ENCODE results near the gene SYT5.

The SYT5 gene

DNA sequence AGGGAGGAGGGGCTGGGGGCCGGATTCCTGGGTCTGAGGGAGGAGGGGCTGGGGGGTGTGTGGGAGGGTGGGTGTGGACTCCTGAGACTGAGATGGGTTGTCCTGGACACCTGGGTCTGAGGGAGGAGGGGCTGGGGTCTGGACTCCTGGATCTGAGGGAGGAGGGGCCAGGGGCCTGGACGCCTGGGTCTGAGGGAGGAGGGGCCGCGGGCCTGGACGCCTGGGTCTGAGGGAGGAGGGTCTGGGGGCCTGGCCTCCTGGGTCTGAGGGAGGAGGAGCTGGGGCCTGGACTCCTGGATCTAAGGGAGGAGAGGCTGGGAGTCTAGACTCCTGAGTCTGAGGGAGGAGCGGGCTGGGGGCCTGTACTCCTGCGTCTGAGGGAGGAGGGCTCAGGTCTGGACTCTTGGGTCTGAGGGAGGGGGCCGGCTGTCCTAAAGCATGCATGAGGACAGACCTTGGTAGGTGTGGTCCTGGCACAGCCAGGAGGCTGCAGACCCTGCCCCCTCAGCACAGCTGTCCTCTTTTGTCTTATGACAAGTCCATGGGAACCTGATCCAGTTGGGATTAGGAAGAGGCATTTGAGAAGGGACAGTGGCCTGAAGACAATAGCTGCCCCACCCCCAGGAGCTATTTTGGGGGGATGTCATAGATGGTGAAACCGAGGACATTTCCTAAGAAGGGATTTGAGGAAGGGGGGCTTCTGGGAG, 32.4 kb downstream of the SYT5 start:
- DNase-seq (ENCODE audit: low spot score), result no peak

DNA sequence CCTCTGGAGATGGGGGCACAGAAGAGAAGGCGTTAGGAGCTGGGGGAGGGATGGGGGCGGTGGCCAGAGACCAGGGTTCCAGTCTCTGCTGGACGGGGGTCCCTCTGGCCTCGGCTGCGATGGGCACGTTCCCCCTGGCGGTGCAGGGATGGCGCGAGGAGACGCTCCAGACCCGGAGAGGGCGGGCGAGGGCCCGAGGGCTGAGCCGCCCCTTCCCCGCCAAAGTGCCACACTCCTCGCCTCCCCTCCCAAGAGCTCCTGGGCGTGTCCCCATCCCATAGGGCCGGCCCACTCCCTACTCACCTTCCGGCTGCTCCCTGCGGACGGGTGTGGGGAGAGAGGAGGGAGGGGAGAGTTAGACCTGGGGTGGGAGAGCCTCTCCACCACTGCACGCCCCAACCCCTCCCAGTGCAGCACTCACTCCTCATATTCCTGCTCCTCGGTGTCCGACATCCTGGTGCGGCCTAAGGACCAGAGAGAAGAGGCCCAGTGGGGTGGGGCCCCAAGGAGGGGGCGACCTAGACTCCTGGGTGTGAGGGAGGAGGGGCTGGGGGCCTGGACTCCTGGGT, 33.3 kb downstream of the SYT5 start:
- no peak for DNase-seq (ENCODE audit: low spot score)

DNA sequence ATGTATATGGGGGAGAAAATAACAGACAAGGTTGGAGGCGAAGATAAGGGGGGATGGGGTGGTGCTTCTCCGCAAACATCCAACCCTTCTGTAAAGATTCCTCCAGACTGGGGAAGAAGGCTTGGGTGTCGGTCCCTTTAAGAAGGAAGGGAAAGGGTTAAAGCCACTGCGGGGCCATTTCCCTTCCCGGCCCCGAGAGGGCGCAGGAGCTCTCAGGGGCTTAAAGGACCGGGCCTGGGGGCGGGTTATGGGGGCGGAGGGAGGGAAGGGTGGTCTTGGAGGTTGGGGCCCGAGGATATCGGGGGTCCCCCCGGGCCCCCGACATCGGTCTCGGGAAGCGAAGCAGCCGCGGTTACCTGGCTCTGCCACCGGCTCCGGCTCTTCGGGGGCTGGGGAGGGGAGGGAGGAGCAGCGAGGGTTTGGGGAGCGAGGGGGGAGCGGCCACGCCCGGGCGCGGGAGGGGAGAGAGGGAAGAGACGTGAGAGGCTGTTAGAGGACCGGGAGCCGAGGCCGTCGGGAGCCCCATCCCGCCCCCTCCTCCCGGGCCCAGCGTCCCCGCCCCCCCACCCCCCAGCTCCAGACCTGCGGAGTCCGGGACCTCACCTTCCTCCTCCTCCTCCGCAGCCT, 33.9 kb downstream of the SYT5 start:
- no peak for DNase-seq (ENCODE audit: low spot score)

DNA sequence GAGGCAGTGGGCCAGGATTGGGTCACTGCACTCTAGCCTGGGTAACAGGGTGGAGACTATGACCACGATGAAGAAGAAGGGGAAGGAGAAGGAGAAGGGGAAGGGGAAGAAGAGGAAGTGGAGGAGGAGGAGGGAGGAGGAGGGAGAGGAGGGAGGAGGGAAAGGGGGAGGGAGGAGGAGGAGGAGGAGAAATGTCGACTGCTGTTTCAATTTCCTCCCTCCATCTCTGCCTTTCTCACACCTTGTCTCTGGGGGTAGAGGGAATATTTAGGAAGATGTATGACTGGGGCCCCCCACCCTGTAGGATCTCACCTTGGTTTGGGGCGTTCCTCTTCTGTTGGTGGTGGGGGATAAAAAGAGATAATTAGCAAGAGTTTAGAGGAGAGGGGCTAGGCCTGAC, 34.9 kb downstream of the SYT5 start:
- DNase-seq (ENCODE audit: low spot score), result no peak

DNA sequence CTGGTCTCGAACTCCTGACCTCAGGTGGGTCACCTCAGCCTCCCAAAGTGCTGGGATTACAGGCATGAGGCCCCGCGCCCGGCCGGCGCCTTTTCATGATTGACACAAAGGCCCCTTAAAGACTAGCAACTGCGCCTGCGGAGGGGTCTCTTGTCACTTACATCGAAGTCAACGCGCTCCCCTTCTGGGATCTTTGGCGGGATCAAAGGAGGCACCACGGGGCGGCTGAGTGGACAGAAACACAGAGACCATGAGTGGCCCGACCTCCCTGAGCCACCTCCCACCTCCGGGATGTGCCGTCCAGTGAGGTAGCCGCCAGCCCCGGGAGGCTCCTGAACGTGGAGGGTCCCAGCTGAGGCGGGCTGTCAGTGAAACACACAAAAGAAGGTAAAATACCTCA, 38.4 kb downstream of the SYT5 start:
- no peak for DNase-seq (ENCODE audit: low spot score)

DNA sequence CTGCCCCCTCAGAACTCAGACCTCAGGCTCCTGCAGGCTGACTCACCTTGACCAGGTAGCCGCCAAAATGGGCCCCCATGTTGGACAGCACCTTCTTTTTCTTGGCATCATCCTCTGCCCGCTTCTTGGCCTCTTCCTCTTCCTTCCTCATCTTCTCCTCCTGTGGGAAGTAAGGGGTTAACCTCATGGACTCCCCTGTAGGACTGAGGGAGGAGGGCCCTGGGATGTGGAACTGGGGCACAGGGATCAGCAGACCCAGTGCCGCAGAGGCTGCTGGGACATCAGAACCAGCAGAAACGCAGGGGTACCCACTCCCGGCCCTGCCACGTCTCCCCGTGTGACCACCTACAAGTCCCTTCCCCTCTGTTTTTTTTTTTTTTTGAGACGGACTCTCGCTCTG, 42.2 kb downstream of the SYT5 start:
- no peak for DNase-seq (ENCODE audit: low spot score)

DNA sequence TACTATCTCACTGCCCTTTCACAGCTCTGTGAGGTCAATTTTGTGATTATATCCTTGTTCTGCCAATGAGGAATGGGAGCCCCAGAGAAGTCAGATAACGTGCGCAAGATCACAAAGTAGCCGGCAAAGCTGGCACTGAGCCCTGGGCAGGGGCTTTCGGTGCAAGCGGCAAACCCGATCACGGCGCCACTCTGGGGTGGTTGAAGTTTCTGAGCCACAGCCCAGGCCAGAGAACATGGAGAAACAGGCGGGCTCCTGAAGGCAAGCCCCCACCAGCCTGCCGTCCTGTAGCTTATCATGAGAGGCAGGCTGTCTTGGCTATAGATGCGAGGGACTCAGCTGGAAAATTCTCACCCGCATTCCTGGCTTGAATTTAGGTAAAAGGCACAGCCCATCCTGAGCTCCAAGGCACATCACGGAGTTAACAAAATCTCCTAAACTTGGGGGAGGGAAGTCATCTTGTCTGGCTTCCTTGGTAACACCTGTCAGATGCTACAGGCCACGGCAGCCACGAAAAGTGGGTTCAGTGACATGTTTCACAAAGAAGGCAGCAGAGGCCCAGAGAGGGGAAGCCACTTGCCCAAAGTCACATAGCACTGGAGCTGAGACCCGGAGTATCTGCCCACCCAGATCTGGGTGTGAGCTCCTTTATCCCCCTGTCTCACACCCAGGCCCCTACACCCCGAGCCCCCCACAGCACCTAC, 43.5 kb downstream of the SYT5 start:
- DNase-seq (ENCODE audit: low spot score), result no peak

DNA sequence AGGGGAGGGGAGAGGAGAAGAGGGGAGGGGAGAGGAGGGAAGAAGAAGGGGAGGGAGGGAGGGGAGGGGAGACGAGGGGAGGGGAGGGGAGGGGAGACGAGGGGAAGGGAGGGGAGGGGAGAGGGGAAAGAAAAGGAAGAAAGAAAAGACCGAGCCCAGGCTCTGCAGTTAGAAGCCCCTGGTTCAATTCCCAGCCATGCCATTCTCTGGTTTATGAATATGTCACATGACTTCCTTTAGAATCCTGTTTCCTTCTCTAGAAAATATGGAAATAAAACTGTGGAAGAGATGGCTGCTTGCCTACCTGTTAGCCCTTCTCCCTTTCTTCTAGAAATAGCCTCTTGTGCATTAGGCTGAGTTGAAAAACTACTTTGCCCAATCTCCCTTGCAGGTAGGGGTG, 45.4 kb downstream of the SYT5 start:
- DNase-seq (ENCODE audit: low spot score), result no peak

DNA sequence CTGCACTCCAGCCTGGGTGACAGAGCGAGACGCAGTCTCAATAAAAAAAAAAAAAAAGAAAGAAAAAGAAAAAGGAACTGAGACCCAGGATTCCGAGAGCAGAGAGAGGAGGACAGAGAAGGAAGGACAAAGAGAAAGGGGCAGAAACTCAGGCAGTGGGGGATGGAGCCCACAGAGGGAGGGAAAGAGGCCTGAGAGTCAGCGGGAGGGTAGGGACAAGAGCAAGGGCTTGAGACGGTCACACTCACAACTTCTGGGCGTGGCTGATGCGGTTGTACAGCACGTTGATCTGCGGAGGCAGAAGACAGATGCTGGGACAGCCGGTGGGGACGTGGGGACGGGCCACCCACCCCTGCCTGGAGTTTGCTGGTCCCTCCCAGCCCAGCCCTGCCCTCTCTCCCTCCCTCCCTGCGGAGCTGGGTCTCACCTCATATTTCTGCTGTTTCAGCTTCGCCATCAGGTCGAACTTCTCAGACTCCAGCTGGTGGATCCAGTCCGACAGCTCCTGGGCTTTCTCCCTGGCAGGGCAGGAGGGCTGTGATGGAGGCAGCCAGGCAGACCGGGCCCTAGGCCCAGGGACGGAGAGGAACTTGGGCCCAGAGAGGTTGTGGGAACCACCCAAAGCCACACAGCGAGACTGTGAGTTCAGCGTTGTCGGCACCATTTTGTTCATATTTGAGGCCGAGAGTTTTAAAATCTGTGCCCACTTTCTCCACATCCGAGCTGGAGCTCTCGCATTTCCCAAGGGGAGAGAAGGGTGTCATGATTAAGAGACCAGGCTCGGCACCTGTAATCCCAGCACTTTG, 46.2 kb downstream of the SYT5 start:
- DNase-seq (ENCODE audit: low spot score), result no peak

DNA sequence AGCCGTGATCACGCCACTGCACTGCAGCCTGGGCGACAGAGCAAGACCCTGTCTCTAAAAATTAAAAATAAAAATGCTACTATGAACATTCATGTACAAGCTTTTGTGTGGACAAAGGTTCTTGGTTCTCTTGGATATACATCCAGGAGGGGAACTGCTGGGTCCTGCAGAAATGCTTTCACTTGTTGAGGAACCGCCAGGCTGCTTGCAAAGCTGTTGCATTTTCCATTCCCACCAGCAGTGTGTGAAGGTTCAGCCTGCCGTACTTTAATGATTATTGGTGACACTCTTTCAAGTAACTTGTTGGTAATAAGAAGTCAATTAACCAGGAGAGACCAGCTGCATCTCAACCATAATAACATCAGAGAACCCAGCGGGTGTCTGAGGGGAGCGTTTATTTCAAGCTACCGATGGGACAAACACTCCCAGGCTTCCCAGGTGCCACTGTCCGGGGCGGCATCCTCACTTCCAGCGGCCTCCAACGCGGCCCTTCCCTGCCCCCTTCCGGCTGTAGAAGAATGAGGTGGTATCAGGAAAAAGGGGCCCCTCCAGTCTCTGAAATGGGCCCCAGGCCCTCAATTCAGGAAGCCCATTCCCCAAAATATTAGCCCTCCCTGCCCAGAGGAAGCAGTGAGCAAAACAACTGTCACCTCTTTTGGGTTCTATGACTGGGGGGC, 47.5 kb downstream of the SYT5 start:
- DNase-seq (ENCODE audit: low spot score), result no peak

DNA sequence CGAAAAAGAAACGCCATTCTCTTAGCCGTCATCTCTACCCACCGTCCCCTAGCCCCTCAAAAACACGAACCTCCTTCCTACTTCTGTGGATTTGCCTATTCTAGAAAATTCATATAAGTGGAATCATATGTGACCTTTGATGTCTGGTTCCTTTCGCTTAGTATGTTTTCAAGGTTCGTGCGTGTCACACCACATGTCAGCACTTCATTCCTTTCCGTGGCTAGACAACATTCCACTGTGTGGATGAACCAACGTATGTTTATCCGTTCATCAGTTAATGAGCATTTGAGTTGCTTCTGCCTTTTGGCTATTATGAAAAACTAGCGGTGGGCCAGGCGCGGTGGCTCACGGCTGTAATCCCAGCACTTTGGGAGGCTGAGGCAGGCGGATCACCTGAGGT, 48.7 kb downstream of the SYT5 start:
- DNase-seq (ENCODE audit: low spot score), result no peak
